Activated naive CD4-positive, alpha-beta T cell treated with anti-CD3 and anti-CD28 coated beads, Interleukin-2, amount 10 ng/mL, durations not matched to agents 7 days and 5 days (primary cell): ENCODE data around the gene CDH4.
A peak's percentile ranks its signal among the peaks of the same experiment; 100 is the strongest.

Experiments used
- CTCF ChIA-PET: fragments of 350-600 bp; sonication (Branson Sonifier 250); formaldehyde crosslinking; loops from one replicate; lab custom pipeline; 2021; ENCODE audit warnings: antibody characterized with exemption; lab: Charles Lee
- DNase-seq: peaks from one replicate; pipeline ENCODE4 v3.0.0-alpha.2; 2020
- H3K27ac Mint-ChIP-seq: one replicate; pipeline ENCODE4 v1.8.0; 2021; ENCODE audit warnings: mild to moderate bottlenecking, moderate library complexity, mixed read lengths
- H3K27me3 Mint-ChIP-seq: one replicate; pipeline ENCODE4 v1.8.0; 2021; ENCODE audit warnings: mild to moderate bottlenecking, mixed read lengths
- H3K36me3 Mint-ChIP-seq: one replicate; pipeline ENCODE4 v1.8.0; 2021; ENCODE audit warnings: mixed read lengths
- H3K4me1 Mint-ChIP-seq: one replicate; pipeline ENCODE4 v1.8.0; 2021; ENCODE audit warnings: mixed read lengths
- H3K4me3 Mint-ChIP-seq: one replicate; pipeline ENCODE4 v1.8.0; 2021; ENCODE audit warnings: mild to moderate bottlenecking, moderate library complexity, mixed read lengths
- H3K9me3 Mint-ChIP-seq: one replicate; pipeline ENCODE4 v1.8.0; 2021; ENCODE audit warnings: mixed read lengths

CDH4 gene

GRCh38 chr20:61931476-61932198 is 679.6 kb downstream of the CDH4 start:
- peak; percentile 17 for DNase-seq
- no peak overlapping the region for H3K4me3 Mint-ChIP-seq

GRCh38 chr20:61932199-61932592 is 680.1 kb downstream of the CDH4 start:
- H3K27ac Mint-ChIP-seq, result no peak overlapping the region
- DNase-seq, result peak; percentile 10
- H3K27me3 Mint-ChIP-seq, result no peaks in the 10 kb centered on the region
- CTCF ChIA-PET, result no interaction called here
- H3K9me3 Mint-ChIP-seq, result peaks cover 7% of the 10 kb centered on the region
- no peaks in the 10 kb centered on the region for H3K4me1 Mint-ChIP-seq
- no peaks in the 10 kb centered on the region for H3K36me3 Mint-ChIP-seq
- H3K4me3 Mint-ChIP-seq, result no peak overlapping the region

More at GRCh38 chr20:61931476-61932198, 679.6 kb downstream of the CDH4 start:
- Mint-ChIP-seq H3K36me3 (no peaks in the 10 kb centered on the region), H3K4me1 (no peaks in the 10 kb centered on the region), H3K9me3 (peaks cover 7% of the 10 kb centered on the region), H3K27ac (no peak overlapping the region), H3K27me3 (no peaks in the 10 kb centered on the region)
- CTCF ChIA-PET, result no interaction called here

GRCh38 chr20:61932711-61933480 is 680.8 kb downstream of the CDH4 start:
- CTCF ChIA-PET, result no interaction called here
- Mint-ChIP-seq H3K36me3 (no peaks in the 10 kb centered on the region), H3K27me3 (peaks cover 3% of the 10 kb centered on the region), H3K9me3 (peaks cover 7% of the 10 kb centered on the region), H3K4me3 (no peak overlapping the region), H3K27ac (no peak overlapping the region), H3K4me1 (no peaks in the 10 kb centered on the region)
- peak; percentile 6 for DNase-seq

- peak; percentile 3 for DNase-seq
- peaks cover 7% of the 10 kb centered on the region for H3K9me3 Mint-ChIP-seq
- no peak overlapping the region for H3K27ac Mint-ChIP-seq
- no peak overlapping the region for H3K4me3 Mint-ChIP-seq
- no peaks in the 10 kb centered on the region for H3K36me3 Mint-ChIP-seq
- no peaks in the 10 kb centered on the region for H3K4me1 Mint-ChIP-seq
- CTCF ChIA-PET, result no interaction called here
- H3K27me3 Mint-ChIP-seq, result peaks cover 3% of the 10 kb centered on the region
Measured at GRCh38 chr20:61933481-61933950, 681.5 kb downstream of the CDH4 start.

- no peaks in the 10 kb centered on the region for H3K36me3 Mint-ChIP-seq
- no peak overlapping the region for H3K4me3 Mint-ChIP-seq
- CTCF ChIA-PET, result no interaction called here
- H3K27me3 Mint-ChIP-seq, result peaks cover 3% of the 10 kb centered on the region
- H3K4me1 Mint-ChIP-seq, result no peaks in the 10 kb centered on the region
- peaks cover 7% of the 10 kb centered on the region for H3K9me3 Mint-ChIP-seq
- peak; percentile 13 for DNase-seq
- H3K27ac Mint-ChIP-seq, result no peak overlapping the region
Measured at GRCh38 chr20:61933951-61934715, 682.1 kb downstream of the CDH4 start.

GRCh38 chr20:61934716-61935530 is 682.9 kb downstream of the CDH4 start:
- H3K4me3 Mint-ChIP-seq, result no peak overlapping the region
- CTCF ChIA-PET, result no interaction called here
- no peaks in the 10 kb centered on the region for H3K36me3 Mint-ChIP-seq
- H3K27me3 Mint-ChIP-seq, result peaks cover 3% of the 10 kb centered on the region
- peak; percentile 10 for DNase-seq
- H3K9me3 Mint-ChIP-seq, result peaks cover 7% of the 10 kb centered on the region
- H3K27ac Mint-ChIP-seq, result no peak overlapping the region
- no peaks in the 10 kb centered on the region for H3K4me1 Mint-ChIP-seq

- H3K36me3 Mint-ChIP-seq, result no peaks in the 10 kb centered on the region
- H3K9me3 Mint-ChIP-seq, result peaks cover 7% of the 10 kb centered on the region
- H3K4me1 Mint-ChIP-seq, result no peaks in the 10 kb centered on the region
- DNase-seq, result peak; percentile 5
- peaks cover 3% of the 10 kb centered on the region for H3K27me3 Mint-ChIP-seq
- H3K27ac Mint-ChIP-seq, result no peak overlapping the region
- CTCF ChIA-PET, result no interaction called here
- H3K4me3 Mint-ChIP-seq, result no peak overlapping the region
Measured at GRCh38 chr20:61935926-61936700, 684.1 kb downstream of the CDH4 start.

- Mint-ChIP-seq H3K27ac (no peak overlapping the region), H3K4me3 (no peak overlapping the region), H3K36me3 (no peaks in the 10 kb centered on the region), H3K4me1 (no peaks in the 10 kb centered on the region), H3K9me3 (peaks cover 7% of the 10 kb centered on the region), H3K27me3 (peaks cover 3% of the 10 kb centered on the region)
- CTCF ChIA-PET, result no interaction called here
- no peak for DNase-seq
Measured at GRCh38 chr20:61936701-61937131, 684.7 kb downstream of the CDH4 start.

- Mint-ChIP-seq H3K9me3 (peaks cover 3% of the 10 kb centered on the region), H3K27ac (no peak overlapping the region), H3K4me3 (no peak overlapping the region), H3K36me3 (no peaks in the 10 kb centered on the region), H3K4me1 (no peaks in the 10 kb centered on the region), H3K27me3 (peaks cover 3% of the 10 kb centered on the region)
- DNase-seq, result no peak
- CTCF ChIA-PET, result no interaction called here
Measured at GRCh38 chr20:61937146-61937962, 685.3 kb downstream of the CDH4 start.

GRCh38 chr20:61937963-61938838 is 686.1 kb downstream of the CDH4 start:
- Mint-ChIP-seq H3K4me3 (no peak overlapping the region), H3K27ac (no peak overlapping the region), H3K27me3 (peaks cover 3% of the 10 kb centered on the region), H3K36me3 (no peaks in the 10 kb centered on the region), H3K4me1 (no peaks in the 10 kb centered on the region), H3K9me3 (no peaks in the 10 kb centered on the region)
- CTCF ChIA-PET, result no interaction called here
- no peak for DNase-seq

- no peak for DNase-seq
- CTCF ChIA-PET, result no interaction called here
- H3K4me3 Mint-ChIP-seq, result no peak overlapping the region
- H3K36me3 Mint-ChIP-seq, result no peaks in the 10 kb centered on the region
- no peaks in the 10 kb centered on the region for H3K9me3 Mint-ChIP-seq
- no peaks in the 10 kb centered on the region for H3K4me1 Mint-ChIP-seq
- no peak overlapping the region for H3K27ac Mint-ChIP-seq
- peaks cover 3% of the 10 kb centered on the region for H3K27me3 Mint-ChIP-seq
Measured at GRCh38 chr20:61938839-61939690, 687.0 kb downstream of the CDH4 start.
